Astrocyte (in vitro differentiated cells and primary cell): ENCODE data around the gene ANKMY2.

Source experiments
- EZH2 ChIP-seq: IDR thresholded peaks from 2 replicates; pipeline ENCODE4 v1.6.1; 2012; ENCODE audit warnings: mild to moderate bottlenecking, low read length, inconsistent platforms; ENCODE audit not compliant: insufficient read depth
- TF ChIP-seq, protein P1 (sequence below): IDR thresholded peaks from 2 replicates; pipeline ENCODE4 v1.5.1; 2011; ENCODE audit warnings: low read depth, mild to moderate bottlenecking, inconsistent platforms, low read length, moderate library complexity; ENCODE audit not compliant: insufficient read depth

DNA sequence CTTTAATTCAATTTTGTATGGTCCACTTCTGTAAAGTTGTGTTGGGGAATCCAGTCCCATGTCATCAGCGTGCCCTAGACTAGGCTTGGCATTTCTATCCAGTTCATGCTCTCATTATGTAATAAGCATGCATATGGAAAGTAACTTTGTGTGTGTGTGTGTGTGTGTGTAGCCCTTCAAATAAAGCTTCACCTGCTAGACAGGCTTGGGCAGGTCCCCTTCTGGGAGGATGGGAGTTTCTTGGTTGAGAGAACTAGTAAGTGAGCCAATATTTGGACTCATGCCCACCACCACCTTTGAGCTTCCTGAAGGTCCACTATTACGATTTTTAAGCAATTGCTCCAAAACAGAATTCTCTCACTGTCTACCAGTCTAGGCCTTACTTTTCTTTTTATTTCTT lies 7.3 kb upstream of the ANKMY2 start:
- TF ChIP-seq, protein P1, sequence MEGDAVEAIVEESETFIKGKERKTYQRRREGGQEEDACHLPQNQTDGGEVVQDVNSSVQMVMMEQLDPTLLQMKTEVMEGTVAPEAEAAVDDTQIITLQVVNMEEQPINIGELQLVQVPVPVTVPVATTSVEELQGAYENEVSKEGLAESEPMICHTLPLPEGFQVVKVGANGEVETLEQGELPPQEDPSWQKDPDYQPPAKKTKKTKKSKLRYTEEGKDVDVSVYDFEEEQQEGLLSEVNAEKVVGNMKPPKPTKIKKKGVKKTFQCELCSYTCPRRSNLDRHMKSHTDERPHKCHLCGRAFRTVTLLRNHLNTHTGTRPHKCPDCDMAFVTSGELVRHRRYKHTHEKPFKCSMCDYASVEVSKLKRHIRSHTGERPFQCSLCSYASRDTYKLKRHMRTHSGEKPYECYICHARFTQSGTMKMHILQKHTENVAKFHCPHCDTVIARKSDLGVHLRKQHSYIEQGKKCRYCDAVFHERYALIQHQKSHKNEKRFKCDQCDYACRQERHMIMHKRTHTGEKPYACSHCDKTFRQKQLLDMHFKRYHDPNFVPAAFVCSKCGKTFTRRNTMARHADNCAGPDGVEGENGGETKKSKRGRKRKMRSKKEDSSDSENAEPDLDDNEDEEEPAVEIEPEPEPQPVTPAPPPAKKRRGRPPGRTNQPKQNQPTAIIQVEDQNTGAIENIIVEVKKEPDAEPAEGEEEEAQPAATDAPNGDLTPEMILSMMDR: no peak
- no peak for TF ChIP-seq EZH2
